Hindlimb muscle (tissue), 1 donor: ENCODE results near the gene ERG. TPM values are rescaled to one million over a fixed set of nuclear protein-coding genes. Genes with fewer than 3 reads are reported as not detected.

Source experiments
- DNase-seq: peaks from one replicate; pipeline ENCODE4 v3.0.0-alpha.2; 2013
- polyA plus RNA-seq: library from polyadenylated mRNA; unstranded; fragments of 120-200 nt; gene quantifications from one replicate; pipeline ENCODE4 v1.2.1, GENCODE V29; 2013; ENCODE audit not compliant: insufficient read length

ERG gene
- polyA plus RNA-seq, 1 donor, result 18.2 TPM

- DNase-seq, result no peak
Measured at GRCh38 chr21:38430401-38430984, 67.8 kb downstream of the ERG start.

DNA sequence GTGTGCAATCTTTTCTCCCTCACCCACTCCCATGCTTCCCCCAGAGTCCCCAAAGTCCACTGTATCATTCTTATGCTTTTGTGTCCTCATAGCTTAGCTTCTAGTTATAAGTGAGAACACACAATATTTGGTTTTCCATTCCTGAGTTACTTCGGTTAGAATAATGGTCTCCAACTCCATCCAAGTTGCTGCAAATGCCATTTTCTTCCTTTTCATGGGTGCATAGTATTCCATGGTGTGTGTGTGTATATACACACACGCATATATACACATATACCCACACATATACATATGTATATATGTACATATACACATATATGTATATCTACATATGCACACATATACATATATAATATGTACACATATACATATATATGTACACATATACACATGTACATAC, 69.3 kb downstream of the ERG start:
- DNase-seq, result no peak

- DNase-seq, result no peak
Measured at GRCh38 chr21:38428211-38428610, 70.1 kb downstream of the ERG start.

- no peak for DNase-seq
Measured at GRCh38 chr21:38424305-38425019, 73.8 kb downstream of the ERG start.

- no peak for DNase-seq
Measured at GRCh38 chr21:38422082-38422481, 76.2 kb downstream of the ERG start.

GRCh38 chr21:38420140-38420539, 78.1 kb downstream of the ERG start:
- no peak for DNase-seq

DNA sequence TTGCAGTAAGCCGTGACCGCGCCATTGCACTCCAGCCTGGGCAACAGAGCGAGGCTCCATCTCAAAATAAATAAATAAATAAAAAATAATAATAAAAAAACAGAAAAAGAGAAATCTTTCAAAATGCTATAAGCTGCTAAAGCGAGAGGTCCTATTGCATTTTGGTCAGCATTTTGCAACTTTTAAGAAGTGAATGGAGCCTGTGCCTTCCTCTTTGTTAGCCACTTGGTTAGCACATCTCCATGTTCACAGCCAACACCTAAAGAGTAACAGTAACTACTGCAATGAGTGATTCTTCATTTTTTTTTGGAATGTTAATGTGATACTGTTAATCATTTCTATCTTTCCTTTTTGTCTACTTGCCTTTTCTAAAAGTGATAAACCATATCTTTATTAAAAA, 80.6 kb downstream of the ERG start:
- DNase-seq, result no peak

DNA sequence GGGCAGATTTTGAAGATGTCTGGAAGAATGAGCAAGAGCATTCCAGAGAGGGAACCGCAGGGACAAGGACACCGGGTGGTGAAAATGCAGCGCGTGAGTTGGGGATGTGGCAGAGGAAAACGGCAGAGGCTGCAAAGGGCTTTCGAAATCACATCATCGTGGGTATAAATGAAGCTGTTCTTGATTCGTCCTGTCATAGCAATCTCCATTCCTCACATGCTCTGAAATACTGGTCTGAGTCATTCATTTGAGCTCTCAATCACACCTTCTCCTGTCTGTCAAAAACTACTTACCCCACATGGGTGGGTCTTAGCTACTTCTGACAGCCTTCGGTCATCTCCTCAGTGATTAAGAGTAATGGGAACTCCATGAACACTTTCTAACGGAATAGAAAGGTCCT, 81.5 kb downstream of the ERG start:
- no peak for DNase-seq

DNA sequence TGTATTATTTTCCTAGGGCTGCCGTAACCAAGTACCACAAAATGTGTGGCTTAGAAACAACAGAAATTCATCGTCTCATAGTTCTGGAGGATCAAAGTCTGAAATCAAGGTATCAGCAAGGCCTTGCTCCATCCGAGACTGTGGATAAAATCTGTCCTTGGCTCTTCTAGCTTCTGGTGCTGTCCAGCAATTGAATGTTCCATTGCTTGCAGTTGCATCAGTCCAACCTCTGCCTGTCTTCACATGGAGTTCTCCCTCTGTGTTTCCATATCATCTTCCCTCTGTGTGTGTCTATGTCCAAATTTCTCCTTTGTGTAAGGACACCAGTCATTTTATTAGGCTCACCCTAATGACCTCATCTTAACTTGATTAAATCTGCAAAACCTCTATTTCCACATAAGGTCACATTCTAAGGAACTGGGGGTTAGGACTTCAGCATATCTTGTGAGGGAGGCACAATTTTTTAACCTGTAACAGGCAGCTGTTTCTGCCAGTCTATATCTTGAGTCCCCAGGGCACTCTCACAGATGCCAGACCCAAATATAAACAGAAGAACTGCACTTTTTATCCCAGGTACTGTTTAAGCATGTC, 84.2 kb downstream of the ERG start:
- no peak for DNase-seq

DNA sequence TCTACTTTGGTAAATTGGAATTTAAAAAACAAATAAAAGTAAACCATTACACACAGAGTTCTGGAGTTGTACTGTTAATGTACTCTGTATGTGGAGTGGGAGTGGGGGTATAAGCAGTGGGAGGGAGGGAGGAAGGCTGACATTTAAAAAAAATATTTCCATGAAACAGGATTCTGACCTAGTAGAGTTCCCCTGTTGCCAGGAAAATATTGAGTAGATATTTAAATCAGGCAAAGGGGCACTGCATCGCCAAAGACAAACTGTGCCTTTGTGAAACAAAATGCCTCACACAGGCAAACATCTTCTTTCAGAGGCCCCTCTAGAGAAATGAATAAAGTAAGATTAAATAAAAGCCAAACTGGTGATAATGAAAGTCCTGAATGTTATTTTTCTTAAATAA, 87.8 kb downstream of the ERG start:
- DNase-seq, result no peak

DNA sequence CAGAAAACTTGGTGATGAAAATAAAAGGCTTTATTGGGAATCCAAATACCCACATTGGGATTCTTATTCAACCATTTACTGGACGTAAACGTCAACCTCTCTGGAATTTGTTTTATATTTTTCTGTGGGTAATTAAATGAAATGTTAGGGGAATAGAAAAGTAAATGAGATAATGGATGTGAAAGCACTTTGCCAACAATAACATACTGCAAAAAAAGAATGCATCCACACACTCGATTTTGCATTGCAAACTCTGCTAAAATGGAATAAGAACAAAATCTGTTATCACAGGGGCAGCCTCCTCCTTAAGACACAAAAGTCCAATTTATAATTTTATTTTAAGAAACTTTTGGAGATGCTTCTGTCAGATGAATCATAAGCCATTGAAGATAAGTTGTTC, 88.4 kb downstream of the ERG start:
- DNase-seq, result no peak

- DNase-seq, result no peak
Measured at GRCh38 chr21:38404177-38404576, 94.1 kb downstream of the ERG start.

DNA sequence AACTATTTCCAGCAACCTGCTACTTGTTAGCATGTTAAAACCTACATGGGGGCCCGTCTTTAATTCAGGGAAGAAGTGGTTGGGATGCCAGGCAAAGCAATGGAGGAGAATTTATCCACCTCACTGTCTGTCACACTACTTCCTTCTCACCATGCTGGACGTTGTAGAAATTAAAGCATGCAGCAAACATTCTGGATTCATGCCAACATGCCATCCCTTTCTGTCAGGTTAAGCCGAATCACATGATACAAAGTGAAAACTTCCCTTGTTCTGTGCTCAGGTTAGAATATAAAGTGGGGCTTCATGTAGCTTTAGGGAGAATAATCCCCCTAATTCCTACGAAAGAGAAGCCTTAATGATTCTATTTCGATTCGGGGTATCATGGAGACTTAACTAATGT, 95.5 kb downstream of the ERG start:
- no peak for DNase-seq

DNA sequence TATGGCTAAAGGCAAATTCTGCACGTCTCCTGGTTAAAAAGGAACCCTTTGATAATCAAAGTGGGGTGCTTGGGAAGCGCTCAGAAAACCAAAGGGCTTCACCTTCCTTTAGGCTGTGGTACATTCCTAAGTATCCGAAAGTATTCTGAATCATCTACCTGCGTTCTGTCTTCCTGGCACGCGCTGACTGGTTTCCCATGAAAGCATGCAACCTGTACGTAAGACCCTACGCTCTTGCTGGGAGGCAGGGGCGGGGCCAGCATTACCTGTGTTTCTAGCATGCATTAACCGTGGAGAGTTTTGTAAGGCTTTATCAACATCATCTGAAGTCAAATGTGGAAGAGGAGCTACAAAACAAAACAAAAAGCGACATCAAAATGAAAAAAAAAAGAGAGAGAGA, 96.0 kb downstream of the ERG start:
- no peak for DNase-seq

DNA sequence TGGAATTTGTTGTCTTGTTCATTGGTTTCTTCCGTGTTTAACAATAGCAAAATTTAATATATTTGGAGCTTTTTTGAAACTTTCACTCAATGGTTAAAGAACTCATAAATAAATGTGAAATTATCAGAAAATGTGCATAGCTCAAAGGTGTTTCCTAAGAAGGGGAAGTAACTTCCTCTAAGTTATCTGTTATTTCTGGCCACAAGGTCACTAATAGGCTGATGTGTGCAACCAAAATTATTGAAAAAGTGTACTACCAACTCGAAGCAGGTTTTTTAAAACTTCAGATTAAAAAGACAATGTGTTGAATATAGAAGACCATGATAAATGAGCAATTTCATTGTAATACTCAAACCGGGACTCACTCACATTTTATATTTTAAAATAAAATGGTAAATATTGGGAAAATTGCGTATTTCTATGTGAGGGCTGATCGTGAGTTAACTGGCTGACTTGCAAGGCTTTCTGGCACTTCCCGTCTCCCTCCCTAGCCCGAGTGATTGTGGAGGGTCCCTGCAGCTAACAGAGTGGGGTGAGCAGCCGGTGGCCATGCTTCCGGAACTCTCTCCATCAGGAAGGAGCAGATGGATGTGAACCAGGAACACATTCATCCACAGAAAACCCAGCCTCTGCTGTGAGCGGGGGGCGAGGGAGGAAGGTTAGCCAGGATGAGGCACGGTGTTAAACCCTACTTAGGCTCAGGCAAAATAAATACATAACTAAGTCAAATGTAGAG, 96.9 kb downstream of the ERG start:
- no peak for DNase-seq

DNA sequence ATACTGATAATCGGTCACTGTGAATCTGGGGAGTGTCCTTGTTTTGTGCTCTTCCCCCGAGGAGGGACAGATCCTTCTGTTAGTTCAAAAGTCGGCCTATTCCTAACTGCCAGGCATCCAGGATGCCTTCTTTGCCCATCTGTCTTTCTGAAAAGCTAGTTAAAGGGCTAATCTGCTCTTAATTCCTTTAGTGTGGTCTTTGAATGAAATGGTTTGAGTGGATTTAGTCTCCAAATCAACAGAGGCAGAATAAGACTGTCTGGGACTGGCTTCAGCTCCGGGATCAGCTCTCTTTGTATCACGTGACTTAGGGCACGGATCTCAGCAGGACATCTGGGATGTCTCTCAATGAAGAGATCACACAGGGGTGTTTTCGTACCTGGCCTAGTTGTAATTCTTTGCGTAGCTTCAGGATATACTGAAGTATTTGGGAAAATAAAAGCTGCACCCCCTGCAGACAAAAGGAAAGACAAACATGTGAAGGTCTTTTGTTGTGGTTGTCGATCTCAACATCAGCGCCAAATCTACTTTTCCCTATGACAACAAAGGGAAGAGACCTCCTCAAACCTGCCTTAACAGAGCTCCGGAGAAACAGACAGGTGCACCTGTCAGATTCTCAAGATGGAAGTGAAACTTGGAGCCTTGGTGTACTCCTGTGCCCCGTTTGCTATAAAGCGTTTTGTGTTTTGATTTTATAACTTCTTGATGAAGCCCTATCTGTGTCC, 97.9 kb downstream of the ERG start:
- DNase-seq, result no peak

DNA sequence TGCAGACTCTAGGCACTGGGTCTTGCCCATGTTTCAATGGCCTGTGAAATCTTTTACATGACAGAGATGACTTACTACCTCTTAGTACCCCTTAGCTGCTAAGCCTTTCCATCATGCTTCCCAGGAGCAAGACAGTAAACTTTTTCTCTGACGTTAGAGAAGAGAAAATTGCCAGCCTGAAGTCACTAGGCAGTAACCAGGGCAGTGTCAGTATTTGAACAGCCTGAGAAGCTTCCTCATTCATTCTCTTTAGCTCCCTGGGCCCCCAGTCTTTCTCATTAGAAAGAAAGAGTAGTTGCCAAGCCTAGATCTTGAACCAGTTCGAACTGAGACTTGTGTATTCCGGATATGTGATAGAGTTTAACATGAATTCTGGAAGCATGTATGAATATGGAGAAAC, 99.2 kb downstream of the ERG start:
- DNase-seq, result no peak

DNA sequence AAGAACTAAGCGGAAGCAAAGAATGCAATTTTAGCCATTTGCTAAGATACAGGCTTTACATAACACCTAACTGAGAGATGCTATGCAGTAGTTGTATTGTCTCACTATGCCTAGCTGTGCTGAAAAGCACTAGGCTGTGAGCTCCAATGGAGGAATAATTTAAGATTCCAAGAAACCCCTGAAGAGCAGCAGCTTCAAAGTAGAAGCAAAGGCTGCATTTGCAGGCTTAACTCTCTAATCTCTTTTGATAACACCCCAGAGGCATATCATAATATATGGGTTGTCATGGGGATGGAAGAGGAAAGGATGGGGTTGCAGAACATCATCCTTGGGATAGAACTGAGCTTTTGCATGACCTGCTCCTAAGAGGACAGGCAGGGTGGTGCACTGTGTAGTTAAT, 102.0 kb downstream of the ERG start:
- DNase-seq, result no peak

DNA sequence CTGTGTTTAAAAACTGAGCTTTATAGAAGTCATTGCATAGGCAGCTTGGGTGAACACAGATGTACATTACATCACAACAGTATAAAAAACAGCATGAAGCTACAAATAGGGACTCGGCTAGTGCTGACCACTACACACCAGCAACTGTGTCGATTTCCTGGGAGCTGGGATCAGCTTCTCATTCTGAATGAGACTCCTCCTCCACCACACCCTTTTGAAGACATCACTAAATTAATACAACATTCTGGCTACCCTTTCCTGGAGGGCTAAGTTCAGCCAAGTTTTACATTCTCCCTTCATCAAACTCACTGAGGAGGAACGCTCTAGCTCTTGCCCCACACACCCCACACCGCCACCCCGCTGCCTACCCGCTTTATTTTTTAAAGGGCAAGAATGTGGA, 102.7 kb downstream of the ERG start:
- DNase-seq, result no peak

DNA sequence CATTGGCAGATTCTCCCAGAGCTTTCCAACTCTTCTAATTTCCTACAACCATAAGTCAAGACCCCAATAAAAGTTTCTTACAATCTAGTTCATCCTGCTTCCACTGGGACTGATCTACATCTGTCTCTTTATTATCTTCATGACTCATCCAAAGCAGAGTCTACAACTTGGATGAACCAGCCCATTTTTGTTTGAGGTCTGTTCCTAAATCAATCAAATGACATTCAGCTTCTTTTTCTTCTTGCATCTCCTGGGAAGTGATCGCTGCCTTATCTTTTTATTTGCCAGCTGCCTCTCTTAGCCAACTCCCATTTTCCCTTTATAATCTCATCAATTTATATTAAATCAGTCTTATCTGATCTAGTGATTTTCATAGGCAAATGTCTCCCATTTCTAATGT, 105.6 kb downstream of the ERG start:
- no peak for DNase-seq

DNA sequence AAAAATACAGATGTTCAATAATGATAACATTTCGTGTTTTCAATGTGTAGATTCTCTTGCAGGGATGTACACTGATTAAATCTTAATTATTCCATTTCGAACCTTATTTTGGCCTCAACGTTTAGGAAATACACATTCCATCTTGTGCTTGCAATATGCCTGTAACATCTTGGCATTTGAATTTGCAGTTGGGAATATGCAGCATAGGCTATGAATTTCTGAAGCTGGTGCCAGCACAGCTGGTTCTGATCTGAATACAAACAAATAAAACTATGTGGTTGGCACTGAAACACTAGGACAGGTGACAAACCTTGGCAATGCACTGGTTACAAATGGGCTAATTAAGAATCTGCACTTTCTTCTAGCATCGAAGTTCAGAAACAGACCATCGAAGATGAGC, 108.4 kb downstream of the ERG start:
- DNase-seq, result no peak

GRCh38 chr21:38389354-38389676, 109.0 kb downstream of the ERG start:
- no peak for DNase-seq

GRCh38 chr21:38388647-38389353, 109.5 kb downstream of the ERG start:
- DNase-seq, result no peak
